HG02840 (cell line): ENCODE measurements around the gene TMED3.

ENCODE experiments used
- ATAC-seq: cut with Tn5 transposase; IDR thresholded peaks from one replicate; pipeline ENCODE4 v1.9.1; 2021; ENCODE audit warnings: mild to moderate bottlenecking, moderate library complexity, moderate number of reproducible peaks; ENCODE audit not compliant: unreplicated experiment, low FRiP score

TMED3 gene

DNA sequence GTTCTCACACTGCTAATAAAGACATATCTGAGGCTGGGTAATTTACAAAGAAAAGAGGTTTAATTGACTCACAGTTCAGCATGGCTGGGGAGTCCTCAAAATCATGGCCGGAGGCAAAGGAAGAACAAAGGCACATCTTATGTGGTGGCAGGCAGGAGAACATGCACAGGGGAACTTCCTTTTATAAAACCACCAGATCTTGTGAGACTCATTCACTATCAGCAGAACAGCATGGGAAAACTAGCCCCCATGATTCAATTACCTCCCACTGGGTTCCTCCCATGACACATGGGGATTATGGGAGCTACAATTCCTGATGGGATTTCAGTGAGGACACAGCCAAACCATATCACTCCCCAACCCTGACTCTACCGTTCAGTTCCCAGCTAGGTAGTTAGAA is 61.5 kb downstream of the TMED3 start:
- ATAC-seq, result no peak
